Effector memory CD4-positive, alpha-beta T cell (primary cell): ENCODE measurements around the gene RAD9B.
"Not testable (repeated sequence)": the region's sequence is repeated elsewhere in the genome, so short reads cannot be mapped to it uniquely, and the experiment has no call there.

ENCODE experiments used
- DNase-seq, 3 donors: peaks; one replicate each; pipeline ENCODE4 v3.0.0-alpha.2; 2020
- H3K27ac ChIP-seq: 2 replicates; pipeline ENCODE4 v1.7.0; 2013; ENCODE audit warnings: mild to moderate bottlenecking, low read length, moderate library complexity; ENCODE audit not compliant: insufficient read depth, poor library complexity, severe bottlenecking
- H3K27me3 ChIP-seq: replicated peaks from 2 replicates; pipeline ENCODE4 v1.7.0; 2013; ENCODE audit warnings: mild to moderate bottlenecking, low read length; ENCODE audit not compliant: insufficient read depth, control insufficient read depth, poor library complexity, severe bottlenecking
- H3K36me3 ChIP-seq: 2 replicates; pipeline ENCODE4 v1.7.0; 2013; ENCODE audit warnings: mild to moderate bottlenecking, low read length, moderate library complexity; ENCODE audit not compliant: control insufficient read depth, insufficient read depth
- H3K4me1 ChIP-seq: 2 replicates; pipeline ENCODE4 v1.7.0; 2013; ENCODE audit warnings: low read length, mild to moderate bottlenecking; ENCODE audit not compliant: control insufficient read depth, insufficient read depth, poor library complexity, severe bottlenecking
- H3K4me3 ChIP-seq: 2 replicates; pipeline ENCODE4 v1.7.0; 2013; ENCODE audit warnings: low read length, low read depth, mild to moderate bottlenecking; ENCODE audit not compliant: insufficient read depth, poor library complexity, severe bottlenecking
- H3K9me3 ChIP-seq: 2 replicates; pipeline ENCODE4 v1.7.0; 2013; ENCODE audit warnings: mild to moderate bottlenecking, low read length, moderate library complexity; ENCODE audit not compliant: control insufficient read depth

RAD9B gene

DNA sequence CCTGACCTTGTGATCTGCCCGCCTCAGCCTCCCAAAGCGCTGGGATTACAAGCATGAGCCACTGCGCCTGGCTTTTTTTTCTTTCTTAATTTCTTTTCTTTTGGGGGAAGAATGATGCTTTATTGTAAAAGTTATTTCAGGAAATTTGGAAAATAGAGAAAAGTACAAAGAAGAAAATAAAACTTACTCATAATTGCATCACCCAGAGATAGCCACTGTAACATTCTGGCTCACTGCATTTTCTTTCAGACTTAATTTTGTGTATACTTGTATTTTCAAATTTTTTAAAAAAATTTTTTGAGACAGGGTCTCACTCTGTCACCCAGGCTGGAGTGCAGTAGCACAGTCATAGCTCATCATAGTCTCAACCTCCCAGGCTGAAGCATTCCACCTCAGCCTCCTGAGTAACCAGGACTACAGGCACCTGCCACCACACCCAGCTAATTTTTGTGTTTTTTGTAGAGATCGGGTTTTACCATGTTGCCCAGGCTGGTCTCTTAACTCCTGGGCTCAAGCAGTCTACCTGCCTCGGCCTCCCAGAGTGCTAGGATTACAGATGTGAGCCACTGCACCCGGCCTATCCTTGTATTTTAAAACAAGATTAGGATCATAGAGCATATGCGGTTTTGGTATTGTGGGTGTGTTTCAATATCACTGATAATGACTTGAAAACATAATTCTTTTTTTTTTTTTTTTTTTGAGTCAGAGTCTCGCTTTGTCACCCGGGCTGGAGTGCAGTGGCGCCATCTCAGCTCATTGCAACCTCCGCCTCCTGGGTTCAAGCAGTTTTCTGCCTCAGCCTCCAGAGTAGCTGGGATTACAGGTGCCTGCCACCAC is 19.0 kb downstream of the RAD9B start:
- H3K4me1 ChIP-seq, H3K36me3 ChIP-seq, H3K9me3 ChIP-seq, H3K4me3 ChIP-seq, H3K27ac ChIP-seq, H3K27me3 ChIP-seq, DNase-seq: not testable (repeated sequence)

DNA sequence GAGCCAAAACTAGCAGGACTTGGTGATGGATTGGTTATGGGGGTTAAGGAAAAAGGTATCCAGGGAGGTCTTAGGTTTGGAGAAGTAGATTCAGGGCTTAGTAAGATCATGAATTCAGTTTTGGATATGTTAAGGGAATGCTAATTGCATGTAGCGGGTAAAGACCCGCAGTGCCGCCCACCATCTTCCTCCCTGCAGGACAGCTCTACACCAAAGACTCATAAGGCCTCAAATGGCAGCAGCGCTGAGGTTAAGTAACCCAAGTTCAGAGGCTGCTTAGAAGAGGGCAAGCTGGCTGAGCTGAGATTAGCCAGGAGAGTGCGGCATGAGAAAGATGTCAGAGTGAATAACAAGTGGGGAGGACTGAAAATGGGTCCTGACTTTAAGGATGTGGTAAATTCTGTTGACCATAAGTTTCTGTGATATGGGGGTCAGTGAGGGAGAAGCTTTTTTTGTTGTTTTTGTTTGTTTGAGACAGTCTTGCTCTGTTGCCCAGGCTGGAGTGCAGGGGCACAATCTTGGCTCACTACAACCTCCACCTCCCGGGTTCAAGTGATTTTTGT is 26.2 kb downstream of the RAD9B start:
- Histone ChIP-seq H3K27me3 (no peaks in the 10 kb centered on the region), H3K9me3 (no peaks in the 10 kb centered on the region), H3K4me3 (no peak overlapping the region), H3K27ac (no peak overlapping the region), H3K36me3 (no peaks in the 10 kb centered on the region), H3K4me1 (no peaks in the 10 kb centered on the region)
- DNase-seq, result no peak

DNA sequence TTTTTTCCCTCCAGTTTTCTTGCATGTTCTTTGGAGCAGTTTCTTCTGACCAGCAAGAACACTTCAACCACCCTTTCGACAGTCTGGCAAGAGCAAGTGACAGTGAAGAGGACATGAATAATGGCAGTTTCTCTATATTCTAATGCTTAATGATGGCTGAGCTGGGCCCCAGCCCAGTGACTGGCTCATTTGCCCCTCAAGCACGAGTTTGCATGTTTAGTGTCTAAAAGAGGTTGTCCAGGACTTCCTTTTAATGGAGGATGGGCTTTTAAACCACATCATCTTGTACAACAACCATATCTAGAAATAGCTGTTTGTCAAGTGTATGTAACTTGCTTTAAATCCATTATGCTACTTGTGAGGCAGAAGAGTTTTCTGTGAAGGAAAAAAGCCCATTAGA is 28.4 kb downstream of the RAD9B start:
- Histone ChIP-seq H3K4me3 (no peak overlapping the region), H3K9me3 (no peaks in the 10 kb centered on the region), H3K36me3 (peaks cover 5% of the 10 kb centered on the region), H3K4me1 (no peaks in the 10 kb centered on the region), H3K27me3 (no peaks in the 10 kb centered on the region), H3K27ac (no peak overlapping the region)
- DNase-seq, result no peak

DNA sequence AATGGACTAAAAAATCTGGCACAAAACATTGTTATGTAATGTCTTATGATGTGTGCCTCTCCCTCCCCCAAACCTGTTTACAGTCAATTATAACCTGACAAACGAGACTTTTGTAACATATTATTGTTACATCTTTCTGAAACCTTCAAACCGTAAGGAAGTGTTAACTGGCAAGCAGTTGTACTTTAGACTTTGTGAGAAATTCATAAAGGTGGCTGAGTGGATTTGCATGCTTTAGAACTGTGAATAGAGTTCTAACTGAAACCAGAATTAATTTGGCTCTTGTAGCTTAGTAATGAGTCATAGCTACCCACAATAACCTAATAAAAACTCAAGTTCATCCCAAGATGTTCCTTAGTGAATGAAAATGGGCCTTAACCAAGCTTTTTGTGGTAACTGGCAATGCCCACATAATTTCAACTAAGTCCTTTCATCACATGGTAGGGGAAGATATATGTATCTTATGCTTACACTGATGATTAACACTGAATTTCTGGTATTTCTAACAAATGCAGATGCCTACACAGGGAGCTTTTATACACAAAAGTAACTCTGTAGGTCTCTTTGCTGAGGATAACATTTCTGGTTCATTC is 29.7 kb downstream of the RAD9B start:
- Histone ChIP-seq H3K27ac (no peak overlapping the region), H3K27me3 (no peaks in the 10 kb centered on the region), H3K36me3 (peaks cover 16% of the 10 kb centered on the region), H3K9me3 (no peaks in the 10 kb centered on the region), H3K4me3 (no peak overlapping the region), H3K4me1 (no peaks in the 10 kb centered on the region)
- DNase-seq, result no peak

DNA sequence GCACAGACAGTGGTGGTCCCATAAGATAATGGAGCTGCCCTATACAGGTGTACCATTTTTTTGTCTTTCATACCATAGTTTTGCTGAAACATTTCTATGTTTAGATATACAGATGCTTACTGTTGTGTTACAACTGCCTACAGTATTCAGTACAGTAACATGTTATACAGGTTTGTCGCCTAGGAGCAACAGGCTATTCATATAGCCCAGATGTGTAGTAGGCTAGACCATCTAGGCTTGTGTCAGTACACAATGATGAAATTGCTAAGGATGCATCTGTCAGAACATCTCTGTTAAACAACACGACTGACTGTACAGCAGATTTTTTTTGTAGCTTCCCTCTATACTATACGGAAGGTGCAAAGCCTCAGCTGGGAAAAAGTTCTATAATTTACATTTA is 30.5 kb downstream of the RAD9B start:
- Histone ChIP-seq H3K4me3 (no peak overlapping the region), H3K4me1 (no peaks in the 10 kb centered on the region), H3K27ac (no peak overlapping the region), H3K27me3 (no peaks in the 10 kb centered on the region), H3K9me3 (no peaks in the 10 kb centered on the region), H3K36me3 (peaks cover 24% of the 10 kb centered on the region)
- DNase-seq, result no peak

DNA sequence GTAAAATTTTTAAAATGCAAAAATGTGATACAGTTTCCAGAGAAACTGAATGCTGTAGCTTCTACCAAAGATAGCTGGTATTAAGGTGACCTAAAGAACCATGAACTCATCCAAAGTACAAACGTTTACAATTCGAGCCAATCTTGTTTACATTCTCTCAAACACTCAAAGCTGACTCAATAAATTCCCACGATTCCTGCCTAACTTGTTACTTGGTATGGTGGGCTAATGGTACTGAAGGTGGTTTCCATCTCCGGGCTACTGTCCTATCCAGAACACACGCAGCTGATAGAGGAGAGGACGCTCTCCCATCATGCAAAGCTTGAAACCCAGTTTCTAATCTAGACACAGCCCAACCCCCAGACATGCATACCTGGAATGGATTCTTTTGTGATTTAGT is 31.5 kb downstream of the RAD9B start:
- Histone ChIP-seq H3K27me3 (no peaks in the 10 kb centered on the region), H3K4me1 (no peaks in the 10 kb centered on the region), H3K9me3 (no peaks in the 10 kb centered on the region), H3K27ac (no peak overlapping the region), H3K36me3 (peaks cover 34% of the 10 kb centered on the region), H3K4me3 (no peak overlapping the region)
- DNase-seq, result no peak

DNA sequence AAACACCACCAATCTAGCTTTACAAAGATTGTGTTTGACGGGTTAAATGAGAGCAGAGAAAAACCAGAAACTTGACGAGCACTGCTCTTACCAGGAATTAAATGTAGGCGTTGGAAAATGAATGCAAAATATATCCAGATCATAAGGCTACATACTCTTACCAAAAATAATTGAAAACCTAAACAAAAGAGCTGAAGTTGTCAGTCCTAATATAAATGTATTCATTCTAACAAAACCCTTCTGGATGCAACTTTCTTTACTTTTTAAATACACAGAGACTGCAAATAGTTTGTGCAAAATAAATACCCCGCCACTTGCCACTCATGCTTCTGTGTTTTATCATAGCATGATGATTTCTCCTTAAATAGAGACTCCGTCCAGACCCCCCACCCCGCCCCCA is 32.7 kb downstream of the RAD9B start:
- no peak overlapping the region for H3K4me3 ChIP-seq
- H3K4me1 ChIP-seq, result no peaks in the 10 kb centered on the region
- no peak for DNase-seq
- no peak overlapping the region for H3K27ac ChIP-seq
- no peaks in the 10 kb centered on the region for H3K27me3 ChIP-seq
- no peaks in the 10 kb centered on the region for H3K9me3 ChIP-seq
- peaks cover 45% of the 10 kb centered on the region for H3K36me3 ChIP-seq

DNA sequence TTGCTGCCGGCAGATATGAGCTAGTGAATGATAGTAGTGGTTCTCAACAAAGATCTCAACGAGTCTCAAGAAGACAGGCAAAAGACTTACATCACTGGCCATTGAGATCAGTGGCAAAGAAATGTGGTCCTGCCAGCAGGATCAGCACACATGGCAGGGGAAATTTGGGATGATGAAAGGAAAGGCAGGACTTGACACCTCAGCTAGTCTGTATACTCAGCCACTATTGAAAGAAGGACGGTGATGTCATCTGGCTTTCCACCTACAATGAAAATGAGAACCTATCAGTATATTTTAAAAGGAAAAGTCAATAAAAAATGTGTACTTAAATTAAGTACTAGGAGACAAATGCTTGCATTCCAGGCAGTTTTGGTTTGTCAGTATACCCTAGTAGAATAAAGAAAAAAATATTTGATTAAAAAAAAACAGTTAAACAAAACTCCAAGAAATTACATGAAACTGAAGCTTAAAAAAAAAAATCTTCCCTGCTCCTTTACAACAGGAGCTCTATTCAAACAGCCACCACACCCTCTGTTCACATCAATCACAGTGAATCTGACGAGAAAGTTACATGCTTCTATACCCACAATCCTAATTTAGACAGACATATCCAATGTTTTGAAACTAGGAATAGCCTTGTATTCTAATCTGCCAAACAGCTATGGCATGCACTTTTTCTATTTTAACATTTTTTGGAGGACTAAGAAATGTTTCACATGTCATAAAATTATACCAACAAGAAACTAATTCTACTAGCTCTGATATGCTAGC is 34.9 kb downstream of the RAD9B start:
- no peaks in the 10 kb centered on the region for H3K27me3 ChIP-seq
- no peak overlapping the region for H3K27ac ChIP-seq
- DNase-seq, result no peak
- no peaks in the 10 kb centered on the region for H3K9me3 ChIP-seq
- no peak overlapping the region for H3K4me3 ChIP-seq
- no peaks in the 10 kb centered on the region for H3K4me1 ChIP-seq
- peaks cover 48% of the 10 kb centered on the region for H3K36me3 ChIP-seq

DNA sequence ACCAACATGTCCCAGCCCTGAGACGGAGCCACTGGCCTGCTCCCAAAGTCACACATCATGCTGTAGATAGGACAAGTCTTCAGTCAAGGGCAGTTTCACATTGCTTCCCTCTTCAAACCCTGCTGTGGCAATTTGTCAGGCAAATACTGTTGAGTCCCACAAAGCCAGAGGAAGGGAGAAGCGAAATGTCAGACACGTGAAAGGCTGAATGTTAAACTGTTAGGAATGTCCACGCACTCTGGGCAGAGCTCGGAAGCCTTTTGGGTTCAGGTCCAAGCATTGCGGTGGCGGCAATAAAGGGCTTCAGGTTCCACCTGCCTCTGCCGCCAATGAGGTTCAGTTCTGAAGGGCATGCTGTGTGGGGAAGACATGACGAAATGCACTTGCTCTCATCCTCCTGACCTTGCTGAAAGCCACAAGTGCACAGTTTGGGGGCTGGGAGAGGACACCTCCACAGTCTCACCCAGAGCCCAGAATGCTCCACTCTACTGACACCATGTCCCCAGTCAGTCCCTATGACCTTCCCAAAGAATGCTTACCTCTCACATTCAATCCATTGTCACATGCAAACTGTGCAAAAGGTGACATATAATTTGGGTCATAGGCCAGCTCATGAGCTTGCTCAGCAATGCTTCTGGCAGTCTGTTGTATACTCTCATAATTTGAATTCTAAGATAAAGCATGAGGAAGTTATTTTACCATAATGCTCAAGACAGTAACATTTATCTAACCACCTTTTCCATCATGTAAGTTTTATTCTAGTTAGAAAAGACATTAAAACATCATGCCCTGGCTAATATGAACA is 35.7 kb downstream of the RAD9B start:
- Histone ChIP-seq H3K9me3 (no peaks in the 10 kb centered on the region), H3K4me1 (no peaks in the 10 kb centered on the region), H3K27ac (no peak overlapping the region), H3K36me3 (peaks cover 48% of the 10 kb centered on the region), H3K4me3 (no peak overlapping the region), H3K27me3 (no peaks in the 10 kb centered on the region)
- DNase-seq, result no peak
